ENCODE measurements around the gene HIP1R. TPM values are rescaled to one million over a fixed set of nuclear protein-coding genes. Genes with fewer than 3 reads are reported as not detected.

Gene HIP1R
- total RNA-seq, 4 donors from 2014 or later = 208 to 265 (median 238) TPM

- no peak overlapping the region for H3K4me3 ChIP-seq
- no peak for DNase-seq
- TF ChIP-seq CTCF (IDR thresholded peaks at IDR 0.05) = no peak
- no peak for TF ChIP-seq POLR2A (IDR thresholded peaks at IDR 0.05)
- no peaks in the 10 kb centered on the region for H3K9me3 ChIP-seq
- H3K27me3 ChIP-seq = no peaks in the 10 kb centered on the region
- no peak overlapping the region for H3K27ac ChIP-seq
- peaks cover 0 to 2% (median 0%) of the 10 kb centered on the region in 4 donors for H3K4me1 ChIP-seq
- H3K36me3 ChIP-seq = peaks cover 0 to 34% (median 0%) of the 10 kb centered on the region in 3 donors
These were observed 12.7 kb downstream of the HIP1R start for GRCh38 chr12:122847921-122848421.

DNA sequence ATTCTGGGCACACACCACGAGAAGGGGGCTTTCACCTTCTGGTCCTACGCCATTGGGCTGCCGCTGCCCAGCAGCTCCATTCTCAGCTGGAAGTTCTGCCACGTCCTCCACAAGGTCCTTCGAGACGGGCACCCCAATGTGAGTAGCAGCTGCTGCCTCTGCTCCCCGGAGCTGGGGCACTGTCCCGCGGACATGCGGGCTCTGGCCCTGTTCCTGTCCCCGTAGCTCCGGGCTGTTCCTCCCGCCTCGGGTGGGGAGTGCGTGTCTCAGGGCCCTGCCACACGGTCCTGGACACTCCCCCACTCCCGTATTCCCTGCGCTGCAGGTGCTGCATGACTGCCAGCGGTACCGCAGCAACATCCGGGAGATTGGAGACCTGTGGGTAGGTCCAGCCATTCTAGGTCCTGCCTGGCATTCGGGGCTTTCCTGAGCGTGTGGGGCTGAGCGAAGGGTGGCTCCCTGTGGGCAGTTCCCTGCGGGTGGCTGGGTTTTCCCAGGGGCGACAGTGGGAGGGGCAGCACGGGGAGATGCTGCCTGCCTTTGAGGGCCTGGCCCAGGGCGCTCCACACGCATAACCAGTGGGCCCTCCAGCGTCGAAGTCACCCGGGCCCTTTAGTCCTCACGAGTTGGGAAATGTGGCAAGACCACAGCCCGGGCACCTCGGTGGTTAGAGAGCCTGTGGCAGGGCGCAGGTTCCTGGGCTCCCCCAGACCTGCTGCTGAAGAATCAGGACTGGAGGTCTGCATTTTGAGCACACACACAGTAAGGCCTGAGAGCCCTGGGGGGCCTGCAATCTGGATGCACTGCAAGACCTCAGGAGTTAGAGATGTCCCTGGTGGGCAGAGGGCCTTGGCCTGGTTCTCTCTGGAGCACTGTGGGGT is 13.5 kb downstream of the HIP1R start:
- Histone ChIP-seq H3K27me3 (no peaks in the 10 kb centered on the region), H3K36me3 (peaks cover 0 to 34% (median 0%) of the 10 kb centered on the region in 3 donors), H3K4me1 (no peaks in the 10 kb centered on the region), H3K4me3 (no peak overlapping the region), H3K9me3 (no peaks in the 10 kb centered on the region), H3K27ac (no peak overlapping the region)
- no peak for DNase-seq
- no peak for TF ChIP-seq CTCF (IDR thresholded peaks at IDR 0.05)

DNA sequence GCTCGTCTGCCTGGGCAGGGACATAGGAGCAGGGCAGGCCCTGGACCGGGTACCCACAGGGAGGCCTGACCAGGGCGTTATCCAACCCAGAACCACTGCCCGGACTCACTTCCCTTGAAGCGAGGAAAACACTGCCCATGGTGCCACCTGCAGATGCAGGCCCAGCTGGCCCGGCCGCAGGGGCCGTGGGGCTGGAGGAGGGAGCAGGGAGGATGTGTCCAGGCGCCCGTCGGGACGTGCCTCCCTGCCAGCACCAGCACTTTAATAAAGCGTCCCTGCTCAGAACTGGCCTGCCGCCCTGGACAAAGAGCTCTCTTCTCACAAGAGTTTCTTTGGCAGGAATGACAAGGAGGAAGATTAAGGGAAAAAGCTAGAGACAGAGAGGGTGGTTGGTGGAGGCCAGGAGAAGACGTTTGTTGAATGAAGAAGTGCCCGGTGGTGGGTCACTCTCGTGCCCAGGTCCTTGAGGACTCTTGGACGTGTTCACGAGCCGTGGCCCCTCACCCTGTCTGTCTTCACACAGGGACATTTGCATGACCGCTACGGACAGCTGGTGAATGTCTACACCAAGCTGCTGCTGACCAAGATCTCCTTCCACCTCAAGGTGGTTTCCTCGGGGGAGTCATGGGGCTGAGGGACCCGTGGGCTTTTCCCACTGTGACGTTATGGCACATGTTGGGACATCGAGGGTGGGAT is 14.2 kb downstream of the HIP1R start:
- H3K4me1 ChIP-seq = no peaks in the 10 kb centered on the region
- no peak for DNase-seq
- peaks cover 0 to 38% (median 0%) of the 10 kb centered on the region in 3 donors for H3K36me3 ChIP-seq
- H3K27me3 ChIP-seq = no peaks in the 10 kb centered on the region
- H3K9me3 ChIP-seq = no peaks in the 10 kb centered on the region
- no peak overlapping the region for H3K4me3 ChIP-seq
- TF ChIP-seq CTCF (IDR thresholded peaks at IDR 0.05) (no peak), POLR2A (IDR thresholded peaks at IDR 0.05) (no peak)
- H3K27ac ChIP-seq = no peak overlapping the region

DNA sequence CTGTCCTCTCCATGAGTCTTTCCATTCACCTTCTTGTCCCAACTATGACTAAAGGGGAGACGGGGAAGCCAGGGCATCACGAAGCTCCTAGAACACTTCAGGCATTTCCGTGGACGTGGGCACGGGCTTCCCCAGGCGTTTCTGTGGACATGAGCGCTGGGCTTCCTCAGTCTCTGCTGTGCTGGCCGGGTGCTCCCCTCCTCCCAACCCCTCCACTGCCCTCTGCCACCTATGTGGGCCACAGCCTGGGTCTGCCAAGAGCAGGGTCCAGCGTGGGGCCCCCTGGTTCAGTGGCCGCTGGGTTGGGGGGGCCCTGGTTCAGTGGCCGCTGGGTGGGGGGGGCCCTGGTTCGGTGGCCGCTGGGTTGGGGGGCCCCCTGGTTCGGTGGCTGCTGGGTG is 14.8 kb downstream of the HIP1R start:
- H3K36me3 ChIP-seq = peaks cover 0 to 43% (median 0%) of the 10 kb centered on the region in 3 donors
- H3K27me3 ChIP-seq = no peaks in the 10 kb centered on the region
- TF ChIP-seq CTCF (IDR thresholded peaks at IDR 0.05) = no peak
- no peak for TF ChIP-seq POLR2A (IDR thresholded peaks at IDR 0.05)
- H3K9me3 ChIP-seq = no peaks in the 10 kb centered on the region
- no peak overlapping the region for H3K4me3 ChIP-seq
- H3K4me1 ChIP-seq = no peaks in the 10 kb centered on the region
- H3K27ac ChIP-seq = no peak overlapping the region
- DNase-seq = no peak

GRCh38 chr12:122850695-122851350 is 15.6 kb downstream of the HIP1R start:
- Histone ChIP-seq H3K4me1 (no peaks in the 10 kb centered on the region), H3K27me3 (no peaks in the 10 kb centered on the region), H3K27ac (no peak overlapping the region), H3K9me3 (no peaks in the 10 kb centered on the region), H3K4me3 (no peak overlapping the region), H3K36me3 (peaks cover 0 to 51% (median 0%) of the 10 kb centered on the region in 3 donors)
- no peak for DNase-seq
- TF ChIP-seq POLR2A (IDR thresholded peaks at IDR 0.05) = no peak
- TF ChIP-seq CTCF (IDR thresholded peaks at IDR 0.05) = no peak

Data from Peyer's patch (tissue), 4 donors.